Activated B cell treated with CpG ODN at 0.5 μM for 24 hours (primary cell): ENCODE data around the gene COA8. TPM values are rescaled to one million over a fixed set of nuclear protein-coding genes. Genes with fewer than 3 reads are reported as not detected.

Experiments used
- ATAC-seq: fragments of 200-7000 bp; cut with Tn5 transposase; one replicate; pipeline ENCODE4 v1.10.0; 2021; ENCODE audit warnings: low read depth, mild to moderate bottlenecking, moderate library complexity
- CTCF ChIA-PET: fragments of 350-600 bp; sonication (Branson Sonifier 250); formaldehyde crosslinking; loops from one replicate; lab custom pipeline; 2021; ENCODE audit warnings: antibody characterized with exemption; lab: Charles Lee
- POLR2A ChIA-PET: fragments of 350-600 bp; sonication (Branson Sonifier 250); formaldehyde crosslinking; loops from one replicate; lab custom pipeline; 2021; ENCODE audit warnings: antibody characterized with exemption; lab: Charles Lee
- DNase-seq: peaks from one replicate; pipeline ENCODE4 v3.0.0; 2022
- H3K27ac Mint-ChIP-seq: one replicate; pipeline ENCODE4 v1.8.0; 2020; ENCODE audit warnings: mixed read lengths
- H3K27me3 Mint-ChIP-seq: one replicate; pipeline ENCODE4 v1.8.0; 2021; ENCODE audit warnings: mixed read lengths
- H3K36me3 Mint-ChIP-seq: one replicate; pipeline ENCODE4 v1.8.0; 2021; ENCODE audit warnings: low read depth, mixed read lengths
- H3K4me1 Mint-ChIP-seq: one replicate; pipeline ENCODE4 v1.8.0; 2021; ENCODE audit warnings: mixed read lengths
- H3K4me3 Mint-ChIP-seq: one replicate; pipeline ENCODE4 v1.8.0; 2020; ENCODE audit warnings: mild to moderate bottlenecking, mixed read lengths
- H3K9me3 Mint-ChIP-seq: one replicate; pipeline ENCODE4 v1.8.0; 2020; ENCODE audit warnings: mixed read lengths
- intact Hi-C: fragments of 100-400 bp; cut with micrococcal nuclease; formaldehyde crosslinking; loops from one replicate; pipeline ENCODE4 v1.15.1; 2024
- total RNA-seq: library from RNA; stranded (reverse); gene quantifications from 2 replicates; pipeline ENCODE4 v1.2.3, GENCODE V29; 2022
- TF ChIP-seq, protein P1 (sequence below): fragments of 200-600 bp; IDR thresholded peaks from one replicate; pipeline ENCODE4 v1.8.0; 2022; ENCODE audit warnings: antibody characterized with exemption, mild to moderate bottlenecking

The COA8 gene
- total RNA-seq, 1 donor from 2014 or later, result 28.4 TPM

DNA sequence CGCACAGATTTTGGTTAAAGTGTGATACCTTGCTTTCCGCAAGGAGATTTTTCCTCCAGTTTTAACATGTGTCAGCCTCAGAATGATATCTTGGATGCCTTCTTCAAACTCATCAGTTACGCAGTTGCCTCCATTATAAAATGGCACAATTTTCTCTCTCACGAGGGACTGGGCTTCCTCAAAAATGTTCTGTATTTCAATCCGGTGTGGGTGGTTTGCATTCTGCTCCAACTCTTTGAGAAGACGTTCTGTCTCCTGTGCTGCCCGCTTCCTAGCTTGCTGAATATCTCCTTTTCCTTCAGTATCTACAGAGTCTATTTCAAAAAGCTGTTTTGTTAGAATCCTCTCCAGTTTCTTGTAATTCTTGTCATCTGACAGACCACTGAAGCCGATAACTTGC, 2.1 kb upstream of the COA8 start:
- H3K9me3 Mint-ChIP-seq, result no peaks in the 10 kb centered on the region
- H3K27ac Mint-ChIP-seq, result no peak overlapping the region
- H3K36me3 Mint-ChIP-seq, result peaks cover 45% of the 10 kb centered on the region
- peak overlapping the region; percentile 88 for H3K4me3 Mint-ChIP-seq
- peaks cover 53% of the 10 kb centered on the region for H3K4me1 Mint-ChIP-seq
- no peaks in the 10 kb centered on the region for H3K27me3 Mint-ChIP-seq
- ChIA-PET CTCF (interaction anchor here (1.6 kb wide), 1 partner anchor 39 kb away, joined by 7 read pairs; no protein-coding TSS in a partner anchor), POLR2A (interaction anchor here (0.6 to 2.1 kb wide), 2 partner anchors 33 to 287 kb away, joined by 6 to 15 read pairs; partner anchors contain the start of gene PPP1R13B)
- TF ChIP-seq, protein P1, sequence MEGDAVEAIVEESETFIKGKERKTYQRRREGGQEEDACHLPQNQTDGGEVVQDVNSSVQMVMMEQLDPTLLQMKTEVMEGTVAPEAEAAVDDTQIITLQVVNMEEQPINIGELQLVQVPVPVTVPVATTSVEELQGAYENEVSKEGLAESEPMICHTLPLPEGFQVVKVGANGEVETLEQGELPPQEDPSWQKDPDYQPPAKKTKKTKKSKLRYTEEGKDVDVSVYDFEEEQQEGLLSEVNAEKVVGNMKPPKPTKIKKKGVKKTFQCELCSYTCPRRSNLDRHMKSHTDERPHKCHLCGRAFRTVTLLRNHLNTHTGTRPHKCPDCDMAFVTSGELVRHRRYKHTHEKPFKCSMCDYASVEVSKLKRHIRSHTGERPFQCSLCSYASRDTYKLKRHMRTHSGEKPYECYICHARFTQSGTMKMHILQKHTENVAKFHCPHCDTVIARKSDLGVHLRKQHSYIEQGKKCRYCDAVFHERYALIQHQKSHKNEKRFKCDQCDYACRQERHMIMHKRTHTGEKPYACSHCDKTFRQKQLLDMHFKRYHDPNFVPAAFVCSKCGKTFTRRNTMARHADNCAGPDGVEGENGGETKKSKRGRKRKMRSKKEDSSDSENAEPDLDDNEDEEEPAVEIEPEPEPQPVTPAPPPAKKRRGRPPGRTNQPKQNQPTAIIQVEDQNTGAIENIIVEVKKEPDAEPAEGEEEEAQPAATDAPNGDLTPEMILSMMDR, result no peak
- intact Hi-C loops, result loop anchor here (10.0 kb wide), 1 partner anchor 284 kb away; the partner anchor contains the start of gene PPP1R13B
- no peak for ATAC-seq
- DNase-seq, result no peak

DNA sequence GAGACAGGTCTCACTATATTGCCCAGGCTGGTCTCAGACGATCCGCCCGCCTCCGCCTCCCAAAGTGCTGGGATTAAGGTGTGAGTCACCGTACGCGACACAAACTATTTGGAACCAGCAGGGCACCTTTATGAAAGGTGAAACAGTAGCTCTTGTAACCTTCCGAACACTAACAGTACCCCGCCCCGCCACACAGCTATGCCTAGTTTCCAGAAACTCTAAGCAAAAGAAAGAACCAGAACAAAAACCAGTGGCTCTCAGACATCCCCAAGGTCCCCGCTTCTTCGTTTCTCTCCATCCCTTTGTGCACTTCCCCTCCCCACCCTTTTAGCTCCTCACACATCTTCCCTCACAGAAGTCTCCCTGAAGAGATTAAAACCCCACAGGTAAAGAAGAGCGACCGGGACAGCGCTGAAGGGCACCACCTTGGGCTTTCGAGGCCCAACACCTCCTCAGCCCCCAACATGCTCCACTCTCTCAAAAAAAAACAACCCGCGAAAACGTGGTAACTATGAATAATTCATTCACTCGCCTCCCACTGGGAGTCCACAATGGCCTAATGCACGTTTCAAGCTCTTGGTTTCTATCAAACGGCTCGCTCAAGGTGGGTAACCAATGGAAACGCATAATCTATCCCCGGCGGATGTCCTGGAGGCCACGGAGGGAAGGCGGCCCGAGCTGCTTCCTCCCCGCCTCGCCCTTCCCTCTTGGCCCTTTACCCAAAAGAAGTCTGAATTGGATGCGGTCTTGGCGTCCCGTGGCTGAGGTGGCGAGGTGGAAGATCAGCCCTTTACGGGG, 1.2 kb upstream of the COA8 start:
- peak overlapping the region; percentile 79 for H3K27ac Mint-ChIP-seq
- TF ChIP-seq, protein P1, result no peak
- no peaks in the 10 kb centered on the region for H3K27me3 Mint-ChIP-seq
- H3K4me3 Mint-ChIP-seq, result peak overlapping the region; percentile 88
- ATAC-seq (peak; percentile 23), DNase-seq (no peak)
- peaks cover 55% of the 10 kb centered on the region for H3K4me1 Mint-ChIP-seq
- H3K36me3 Mint-ChIP-seq, result peaks cover 47% of the 10 kb centered on the region
- intact Hi-C loops, result loop anchor here (1.0 to 10.0 kb wide), 6 partner anchors 34 to 283 kb away; partner anchors contain the start of genes EIF5, KLC1, MARK3 and PPP1R13B
- ChIA-PET CTCF (interaction anchor here (0.6 to 1.6 kb wide), 3 partner anchors 10 to 867 kb away, joined by 3 to 7 read pairs (median 4); no protein-coding TSS in a partner anchor), POLR2A (interaction anchor here (0.7 to 2.1 kb wide), 8 partner anchors 32 to 227 kb away, joined by 3 to 15 read pairs (median 4); partner anchors contain the start of genes EIF5 and KLC1)
- no peaks in the 10 kb centered on the region for H3K9me3 Mint-ChIP-seq

DNA sequence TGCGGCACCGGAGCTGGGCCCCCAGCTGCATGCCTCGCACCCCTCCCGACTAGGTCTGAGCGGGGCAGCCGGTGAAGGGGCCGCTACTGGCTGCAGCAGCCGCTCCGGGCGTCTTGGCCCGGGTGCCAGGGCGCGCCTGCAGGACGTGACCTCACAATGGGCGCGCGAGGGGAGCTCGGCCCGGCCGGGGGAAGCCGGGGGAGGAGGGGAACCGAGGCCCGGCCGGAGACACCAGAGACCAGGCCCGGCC, 656 bp upstream of the COA8 start:
- no peak for DNase-seq
- no peak for ATAC-seq
- CTCF ChIA-PET, result interaction anchor here (0.6 to 1.6 kb wide), 3 partner anchors 9 to 867 kb away, joined by 3 to 7 read pairs (median 4); no protein-coding TSS in a partner anchor
- intact Hi-C loops, result loop anchor here (1.0 to 10.0 kb wide), 6 partner anchors 35 to 283 kb away; partner anchors contain the start of genes EIF5, KLC1, MARK3 and PPP1R13B
- Mint-ChIP-seq H3K4me1 (peaks cover 53% of the 10 kb centered on the region), H3K4me3 (peak overlapping the region; percentile 88), H3K9me3 (no peaks in the 10 kb centered on the region), H3K27me3 (no peaks in the 10 kb centered on the region), H3K36me3 (peaks cover 46% of the 10 kb centered on the region), H3K27ac (peak overlapping the region; percentile 79)
- TF ChIP-seq, protein P1, result no peak
- POLR2A ChIA-PET, result interaction anchor here (0.7 to 2.1 kb wide), 8 partner anchors 32 to 228 kb away, joined by 3 to 15 read pairs (median 4); partner anchors contain the start of genes EIF5 and KLC1

DNA sequence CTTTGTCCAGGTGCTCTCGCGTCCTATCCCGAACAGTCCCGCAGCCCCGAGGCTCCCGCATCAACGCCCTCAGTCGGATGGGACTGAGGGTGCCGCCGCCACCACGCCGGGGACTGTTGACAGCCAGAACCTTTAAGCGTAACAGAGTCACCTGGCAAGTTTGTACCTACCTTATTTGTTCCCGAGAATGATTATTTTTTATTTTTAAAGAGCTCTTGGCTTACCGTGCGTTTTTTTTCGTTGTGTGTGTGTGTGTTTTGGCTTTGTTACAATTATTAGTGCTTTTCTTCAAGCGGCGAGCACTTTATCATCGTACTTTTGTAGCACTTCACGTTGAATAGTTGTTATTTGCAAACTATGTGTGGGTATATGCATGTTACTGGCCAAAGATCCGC, 463 bp downstream of the COA8 start:
- CTCF ChIA-PET, result no interaction called here
- ATAC-seq (no peak), DNase-seq (no peak)
- TF ChIP-seq, protein P1, result no peak
- no peaks in the 10 kb centered on the region for H3K27me3 Mint-ChIP-seq
- peaks cover 35% of the 10 kb centered on the region for H3K36me3 Mint-ChIP-seq
- H3K4me3 Mint-ChIP-seq, result peak overlapping the region; percentile 89
- H3K4me1 Mint-ChIP-seq, result peaks cover 56% of the 10 kb centered on the region
- H3K27ac Mint-ChIP-seq, result peak overlapping the region; percentile 60
- intact Hi-C loops, result loop anchor here (2.0 to 10.0 kb wide), 3 partner anchors 66 to 282 kb away; partner anchors contain the start of genes KLC1, MARK3 and PPP1R13B
- POLR2A ChIA-PET, result no interaction called here
- H3K9me3 Mint-ChIP-seq, result no peaks in the 10 kb centered on the region
